HG03521 (cell line): ENCODE results near the gene ORC2.
A peak's percentile ranks its signal among the peaks of the same experiment; 100 is the strongest.
"Not testable (repeated sequence)": the region's sequence is repeated elsewhere in the genome, so short reads cannot be mapped to it uniquely, and the experiment has no call there.

Experiments used
- ATAC-seq: cut with Tn5 transposase; IDR thresholded peaks from one replicate; pipeline ENCODE4 v1.9.1; 2021; ENCODE audit warnings: mild to moderate bottlenecking, moderate library complexity; ENCODE audit not compliant: unreplicated experiment

Gene ORC2

DNA sequence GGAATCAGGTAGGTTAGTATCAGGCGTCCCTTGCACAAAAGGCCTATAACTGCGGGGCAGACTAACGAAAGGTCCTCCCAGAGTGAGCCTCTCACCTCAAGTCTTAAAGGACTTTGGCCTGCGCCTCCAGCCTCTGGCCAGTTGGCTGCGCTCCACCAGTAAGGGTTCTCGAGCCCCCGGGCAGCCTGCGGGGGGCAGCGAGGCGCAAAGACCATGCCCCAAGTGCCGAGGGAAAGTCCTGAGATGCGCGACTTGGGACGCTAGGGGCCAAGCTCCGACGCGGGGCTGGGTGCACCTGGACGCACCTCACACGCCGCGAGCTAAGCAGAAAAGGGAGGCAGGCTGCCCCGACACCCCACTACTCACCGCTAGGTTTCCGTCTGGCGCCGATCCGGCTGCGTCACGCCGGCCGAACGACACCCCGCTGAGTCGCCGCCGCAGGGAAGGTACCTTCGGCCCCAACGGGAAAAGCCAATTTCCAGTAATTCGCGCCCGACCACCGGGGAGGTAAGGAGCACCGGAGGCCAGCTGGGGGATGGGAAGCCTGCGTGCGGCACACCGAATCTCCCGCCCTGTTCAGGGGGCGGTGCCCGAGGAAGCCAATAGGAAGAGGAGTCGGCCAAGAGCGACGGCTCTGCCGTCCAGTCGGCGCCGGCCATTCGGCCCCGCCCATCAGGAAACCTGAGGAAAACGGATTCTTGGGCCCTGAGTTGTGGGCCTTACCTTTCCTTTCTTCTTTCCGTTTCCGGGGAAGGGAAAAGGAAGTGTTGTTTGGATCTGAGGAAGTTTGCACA is at the start of gene ORC2:
TSS of gene ORC2 (minus strand) at position 537 of the 794 bp plus-strand sequence. CDS start 5,537 bp downstream, outside the sequence.
- peak; percentile 92 for ATAC-seq

DNA sequence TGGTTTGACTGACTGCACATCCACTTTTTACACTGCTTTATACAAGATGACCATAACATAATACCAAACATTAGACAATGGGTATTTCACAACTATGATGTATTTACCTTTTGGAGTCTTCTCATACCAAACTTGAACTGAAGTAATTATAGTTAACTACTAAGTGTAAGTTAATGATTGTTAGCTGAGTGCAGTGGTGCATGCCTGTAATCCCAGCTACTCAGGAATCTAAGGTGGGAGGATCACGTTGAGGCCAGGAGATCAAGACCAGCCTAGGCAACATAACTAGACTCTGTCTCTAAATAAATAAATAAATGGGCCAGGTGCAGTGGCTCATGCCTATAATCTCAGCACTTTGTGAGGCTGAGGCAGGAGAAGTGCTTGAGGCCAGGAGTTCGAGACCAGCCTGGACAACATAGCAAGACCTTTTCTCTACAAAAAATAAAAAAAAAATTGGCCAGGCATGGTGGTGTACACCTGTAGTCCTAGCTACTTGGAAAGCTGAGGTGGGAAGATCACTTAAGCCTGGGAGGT is 44.9 kb upstream of the ORC2 start:
- ATAC-seq, result no peak

DNA sequence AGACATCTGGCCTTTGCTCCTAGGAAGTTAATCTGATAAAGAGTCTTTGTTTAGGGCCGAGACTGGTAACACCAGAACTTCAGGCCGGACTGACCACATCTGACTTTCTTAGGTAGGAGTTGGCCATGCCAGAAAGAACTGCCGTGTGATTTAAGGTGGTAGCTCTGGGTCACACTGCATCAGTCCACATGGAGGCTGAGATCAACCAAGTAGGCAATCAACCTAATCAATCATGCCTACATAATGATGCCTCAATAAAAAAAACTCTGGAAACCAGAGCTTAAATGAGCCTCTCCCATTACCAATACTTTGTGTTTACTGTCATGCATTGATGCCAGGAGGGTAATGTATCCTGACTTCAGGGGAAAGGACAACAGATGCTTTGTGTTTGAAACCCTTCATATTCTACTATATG is 44.1 kb upstream of the ORC2 start:
- no peak for ATAC-seq

DNA sequence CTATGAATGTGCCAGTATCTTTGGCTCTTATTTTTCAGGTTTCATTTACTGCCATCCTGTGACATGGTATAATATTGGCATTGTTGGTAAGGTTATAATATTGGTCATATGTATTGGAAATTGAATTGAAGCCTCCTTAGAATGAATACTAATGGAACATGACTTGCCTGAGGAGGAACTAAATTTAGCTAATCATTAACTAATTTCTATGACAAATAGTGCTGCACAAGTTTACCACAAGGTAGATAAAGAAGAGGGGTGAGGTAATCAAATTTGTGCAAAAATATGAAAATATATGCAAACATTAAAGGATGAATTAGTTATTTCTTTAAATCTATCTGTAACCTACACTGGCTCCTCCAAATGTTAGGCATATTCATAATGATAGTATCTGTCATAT is 43.2 kb upstream of the ORC2 start:
- ATAC-seq, result no peak

DNA sequence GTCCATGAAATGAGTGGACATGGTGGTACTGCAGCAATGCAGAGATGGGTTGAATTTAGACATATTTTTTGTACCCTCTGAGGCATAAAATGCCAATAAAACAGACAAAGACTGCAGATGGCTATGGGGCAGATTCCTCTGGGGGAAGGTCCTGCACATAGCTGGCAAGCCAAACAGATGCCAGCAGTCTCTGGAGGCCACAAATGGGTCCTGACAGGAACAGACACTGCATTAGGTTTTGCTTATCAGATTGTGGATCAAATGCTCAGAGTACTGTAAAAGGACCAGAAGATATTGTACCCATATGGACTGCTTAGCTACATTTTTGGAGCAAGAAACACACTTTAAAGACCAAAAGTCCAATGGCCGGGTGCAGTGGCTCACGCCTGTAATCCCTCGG is 40.9 kb upstream of the ORC2 start:
- no peak for ATAC-seq

DNA sequence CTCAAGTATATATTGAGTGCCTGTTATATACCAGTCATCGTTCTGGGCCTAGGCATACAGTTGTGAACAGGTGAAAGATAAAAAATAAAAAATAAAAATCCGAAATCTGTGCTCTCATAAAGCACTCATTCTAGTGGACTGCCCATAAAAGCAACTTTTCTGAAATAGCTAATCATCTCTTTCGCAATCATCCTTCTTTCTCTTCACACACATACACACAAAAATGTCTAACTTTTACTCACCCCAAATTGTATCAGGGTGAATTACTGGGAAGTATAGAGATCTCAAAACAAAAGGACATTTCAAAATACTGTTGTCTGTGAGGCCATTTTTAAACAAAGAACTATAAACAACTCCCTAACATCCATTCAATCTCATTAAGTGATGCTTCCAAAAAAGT is 29.6 kb upstream of the ORC2 start:
- ATAC-seq, result no peak

DNA sequence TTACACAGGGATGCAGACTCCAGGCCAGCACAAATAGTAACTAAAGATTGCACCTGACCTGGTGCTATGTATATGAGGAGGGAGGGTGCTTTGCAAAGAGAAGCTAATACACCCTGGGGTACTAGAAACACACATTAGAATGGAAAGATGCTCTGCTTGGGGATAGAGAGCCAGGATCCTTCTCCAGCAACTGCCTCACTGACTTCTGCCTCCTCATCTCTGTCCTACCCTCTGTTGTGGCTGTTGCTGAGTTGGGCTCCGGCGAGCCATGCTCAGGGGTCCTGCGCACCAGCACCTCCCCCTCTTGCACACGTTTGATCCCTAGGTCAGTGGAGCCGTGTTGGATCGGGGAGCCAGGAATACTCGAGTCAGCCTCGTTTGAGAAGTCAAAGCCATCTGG is 23.7 kb upstream of the ORC2 start:
- no peak for ATAC-seq

DNA sequence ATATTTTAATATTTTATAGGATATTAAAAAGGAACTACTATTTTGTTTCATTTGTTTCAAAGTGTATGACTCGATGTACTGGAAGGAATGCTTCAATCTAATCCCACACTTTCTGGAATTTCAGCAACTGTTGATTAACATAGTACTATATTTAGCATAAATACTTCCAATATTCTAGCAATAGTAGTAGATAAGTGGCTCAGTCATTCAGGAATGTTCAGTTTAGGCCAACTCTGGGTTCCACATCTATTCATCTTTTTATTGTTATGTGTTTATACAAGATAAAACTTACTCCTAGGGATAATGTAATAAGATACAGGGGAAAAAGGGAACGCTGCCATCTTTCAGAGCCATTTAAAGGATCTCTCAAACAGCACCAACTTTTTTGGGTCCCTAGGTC is 22.3 kb upstream of the ORC2 start:
- ATAC-seq, result no peak

DNA sequence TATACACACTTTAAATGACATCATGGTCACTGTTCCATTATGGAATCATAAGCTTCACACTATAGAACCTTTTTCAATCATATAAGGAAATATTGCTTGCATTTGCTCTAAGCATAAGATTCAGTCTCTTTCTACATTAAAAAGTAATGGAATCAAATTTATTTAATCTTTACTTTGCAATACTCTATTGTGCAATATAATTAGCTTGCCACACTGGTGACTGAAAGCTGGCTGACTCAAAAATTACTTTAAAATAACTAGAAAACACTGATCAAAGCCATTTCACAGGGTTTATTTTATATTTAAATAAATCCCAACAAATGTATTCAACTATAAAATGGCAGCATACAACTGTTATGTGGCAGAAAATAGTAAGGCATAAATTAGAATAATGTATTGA is 13.2 kb upstream of the ORC2 start:
- ATAC-seq, result no peak

DNA sequence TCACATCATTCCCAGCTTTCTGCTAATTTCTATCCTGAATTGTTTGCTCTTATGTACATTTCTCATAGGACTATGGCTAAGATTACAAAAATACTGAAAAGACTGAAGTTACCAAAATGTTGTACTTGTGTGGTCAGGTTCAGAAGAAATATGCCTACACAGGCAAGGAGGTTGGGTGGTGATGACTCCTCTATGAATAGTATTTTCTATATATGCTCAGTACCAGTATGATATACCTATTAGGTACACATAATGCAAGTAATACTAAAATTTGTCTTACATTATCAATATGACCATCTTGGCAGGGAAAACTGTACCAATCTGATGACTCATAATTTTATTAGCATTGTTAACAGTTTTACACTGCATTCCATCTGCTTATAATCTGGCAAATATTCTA is 12.2 kb upstream of the ORC2 start:
- ATAC-seq, result no peak

DNA sequence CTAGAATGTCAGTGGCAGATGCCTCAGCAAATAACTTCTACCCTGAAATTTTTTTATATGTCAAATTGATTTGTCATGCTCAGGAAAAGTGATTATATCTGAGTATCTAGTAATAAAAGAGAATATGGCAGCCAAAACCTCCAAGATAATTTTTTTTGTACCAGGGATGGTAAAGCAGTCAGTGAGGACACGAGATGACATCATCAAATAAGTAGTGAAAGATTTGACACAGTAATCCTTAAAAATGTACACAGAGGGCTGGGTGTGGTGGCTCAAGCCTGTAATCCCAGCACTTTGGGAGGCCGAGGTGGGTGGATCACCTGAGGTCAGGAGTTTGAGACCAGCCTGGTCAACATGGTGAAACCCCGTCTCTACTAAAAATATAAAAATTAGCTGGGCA is 6.6 kb upstream of the ORC2 start:
- ATAC-seq, result not testable (repeated sequence)

DNA sequence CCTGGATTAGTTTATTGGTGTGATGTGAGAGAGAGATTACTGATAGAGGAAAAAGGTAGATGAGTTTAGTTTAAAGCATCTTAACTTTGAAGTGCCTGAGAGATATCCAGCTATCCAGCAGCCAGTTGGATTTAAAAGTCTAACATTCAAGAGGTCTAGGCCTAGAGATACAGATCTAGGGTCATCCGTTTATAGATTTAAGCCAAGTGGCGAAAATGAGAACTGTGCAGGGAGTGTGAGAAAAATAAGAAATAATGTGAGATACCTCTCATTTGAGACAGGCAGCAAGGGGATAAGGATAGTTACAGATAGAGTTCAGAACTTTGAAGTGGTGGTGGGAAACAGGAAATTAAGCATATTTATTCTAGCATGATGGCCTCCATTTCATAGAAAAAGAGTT is 5.3 kb upstream of the ORC2 start:
- no peak for ATAC-seq

DNA sequence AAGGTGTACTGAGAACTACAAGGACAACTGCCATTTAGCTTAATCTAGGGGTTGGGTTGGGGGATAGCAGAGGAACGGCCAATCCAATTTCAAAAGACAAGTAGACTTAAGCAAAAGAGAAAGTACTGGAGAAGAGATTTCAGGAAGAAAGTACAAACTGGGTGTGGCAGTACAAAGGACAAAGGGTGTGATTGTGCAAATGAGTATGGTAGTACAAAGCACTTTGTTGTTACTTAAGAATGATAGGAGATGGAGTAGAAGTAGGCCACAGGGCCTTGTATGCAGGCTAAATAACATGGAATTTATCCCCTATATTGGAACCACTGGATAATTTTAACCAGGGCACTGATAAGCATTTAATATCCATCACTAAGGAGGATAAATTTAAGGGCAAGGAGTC is 4.7 kb upstream of the ORC2 start:
- ATAC-seq, result no peak

DNA sequence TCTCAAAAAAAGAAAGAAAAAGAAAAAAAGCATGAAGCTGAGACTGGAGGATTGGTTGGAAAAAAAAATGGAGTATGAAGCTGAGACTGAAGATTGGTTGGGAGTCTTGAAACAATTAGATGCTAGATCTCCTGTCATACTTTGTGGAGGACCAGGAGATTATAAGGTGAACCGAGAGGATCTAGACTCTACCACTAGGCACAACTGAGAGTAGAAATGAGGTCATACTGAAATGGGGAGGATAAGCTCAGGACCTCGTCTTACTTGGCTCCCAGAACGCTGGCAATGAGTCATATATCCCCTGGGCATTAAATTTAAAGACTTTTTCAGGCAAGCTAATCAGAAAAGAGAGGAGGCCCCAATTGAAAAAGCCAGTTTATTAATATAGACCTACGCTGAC is 3.3 kb upstream of the ORC2 start:
- ATAC-seq, result no peak

DNA sequence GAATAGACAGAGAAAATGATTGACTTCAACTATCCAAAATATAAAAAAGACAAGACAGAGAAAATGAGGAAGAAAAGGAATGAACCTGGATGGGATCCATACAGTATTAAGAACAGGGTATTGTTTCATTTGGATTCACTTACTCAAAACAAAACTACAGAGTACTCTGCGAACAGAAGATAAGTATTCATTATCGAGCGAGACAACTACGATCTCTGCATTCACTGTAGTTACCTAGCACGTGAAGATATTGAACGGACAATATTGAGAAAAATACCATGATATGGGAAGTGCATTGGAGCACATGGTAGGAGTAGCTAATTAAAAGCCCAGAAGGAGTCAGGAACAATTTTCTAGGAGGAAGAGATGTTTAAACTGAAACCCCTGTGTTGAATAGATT is 1.0 kb upstream of the ORC2 start:
- ATAC-seq, result no peak

DNA sequence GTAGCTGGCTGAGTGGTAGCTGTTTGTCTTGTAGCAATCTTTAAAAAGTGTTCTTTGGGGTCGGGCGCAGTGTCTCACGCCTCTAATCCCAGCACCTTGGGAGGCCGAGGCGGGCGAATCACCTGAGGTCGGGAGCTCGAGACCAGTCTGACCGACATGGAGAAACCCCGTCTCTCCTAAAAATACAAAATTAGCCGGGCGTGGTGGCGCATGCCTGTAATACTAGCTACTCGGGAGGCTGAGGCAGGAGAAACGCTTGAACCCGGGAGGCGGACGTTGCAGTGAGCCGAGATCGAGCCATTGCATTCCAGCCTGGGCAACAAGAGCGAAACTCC is 425 bp upstream of the ORC2 start:
- not testable (repeated sequence) for ATAC-seq

DNA sequence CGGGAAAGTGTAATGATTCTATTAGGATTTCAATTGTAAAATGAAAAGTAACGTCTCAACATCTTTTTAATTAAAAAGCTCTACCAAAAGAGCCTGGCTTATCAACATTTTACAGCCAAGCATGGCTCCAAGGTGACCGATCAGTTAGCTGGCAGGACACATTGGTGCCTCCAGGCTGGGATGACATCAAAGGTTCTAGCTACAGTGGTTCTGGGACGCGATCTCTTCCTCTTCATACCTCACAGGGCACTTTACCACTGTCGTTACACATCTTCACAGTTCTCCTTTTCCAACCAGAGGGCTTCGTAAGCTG is 693 bp downstream of the ORC2 start:
- no peak for ATAC-seq

DNA sequence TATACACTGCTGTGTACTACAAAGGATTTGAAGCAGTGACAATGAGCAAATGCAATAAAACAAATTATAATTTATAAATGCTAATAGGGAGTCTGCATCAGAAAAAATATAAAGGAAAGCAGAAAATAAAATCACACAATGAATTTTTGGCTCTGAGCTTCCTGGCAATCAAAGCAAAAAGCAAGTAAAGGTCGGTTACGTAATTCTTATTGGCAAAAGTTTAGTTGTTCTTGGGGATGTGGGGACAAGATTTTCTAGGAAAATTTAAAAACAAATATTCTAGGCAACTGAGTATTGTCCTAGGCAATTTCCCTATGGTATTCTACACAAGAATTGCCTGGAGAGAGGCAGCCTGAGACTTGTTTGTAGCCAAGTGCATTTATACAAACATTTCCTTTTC is 1.8 kb downstream of the ORC2 start:
- ATAC-seq, result no peak

DNA sequence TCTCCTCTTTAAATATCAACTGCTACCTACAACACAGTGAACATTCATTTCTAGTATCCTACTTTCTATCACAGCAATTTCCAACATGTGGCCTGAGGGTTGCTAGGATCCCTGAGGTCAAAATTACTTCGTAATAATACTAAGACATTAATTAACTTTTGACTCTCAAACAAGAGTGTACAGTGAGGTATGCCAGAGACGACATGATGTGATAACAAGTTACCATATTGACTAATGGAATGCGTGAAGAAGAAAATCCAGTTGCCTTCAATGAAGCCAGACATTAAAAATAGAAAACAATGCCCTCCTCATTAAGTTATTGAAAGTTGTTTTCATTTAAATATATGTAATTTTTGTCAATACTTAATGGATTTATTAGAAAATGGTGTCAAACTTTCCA is 13.1 kb downstream of the ORC2 start:
- no peak for ATAC-seq

DNA sequence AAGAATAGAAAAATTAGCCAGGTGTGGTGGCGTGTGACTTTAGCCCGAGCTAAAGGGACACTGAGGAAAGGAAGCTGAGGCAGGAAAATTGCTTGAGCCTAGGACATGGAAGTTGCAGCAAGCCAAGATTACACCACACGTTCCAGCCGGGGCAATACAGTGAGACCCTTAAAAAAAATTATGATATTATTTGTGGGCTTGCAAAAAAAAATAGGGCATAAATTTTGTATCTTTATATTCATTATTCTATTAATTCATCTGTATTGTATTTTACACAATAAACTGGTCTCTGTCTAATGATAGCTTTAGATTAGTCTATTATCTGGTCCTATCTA is 18.1 kb downstream of the ORC2 start:
- ATAC-seq, result no peak

DNA sequence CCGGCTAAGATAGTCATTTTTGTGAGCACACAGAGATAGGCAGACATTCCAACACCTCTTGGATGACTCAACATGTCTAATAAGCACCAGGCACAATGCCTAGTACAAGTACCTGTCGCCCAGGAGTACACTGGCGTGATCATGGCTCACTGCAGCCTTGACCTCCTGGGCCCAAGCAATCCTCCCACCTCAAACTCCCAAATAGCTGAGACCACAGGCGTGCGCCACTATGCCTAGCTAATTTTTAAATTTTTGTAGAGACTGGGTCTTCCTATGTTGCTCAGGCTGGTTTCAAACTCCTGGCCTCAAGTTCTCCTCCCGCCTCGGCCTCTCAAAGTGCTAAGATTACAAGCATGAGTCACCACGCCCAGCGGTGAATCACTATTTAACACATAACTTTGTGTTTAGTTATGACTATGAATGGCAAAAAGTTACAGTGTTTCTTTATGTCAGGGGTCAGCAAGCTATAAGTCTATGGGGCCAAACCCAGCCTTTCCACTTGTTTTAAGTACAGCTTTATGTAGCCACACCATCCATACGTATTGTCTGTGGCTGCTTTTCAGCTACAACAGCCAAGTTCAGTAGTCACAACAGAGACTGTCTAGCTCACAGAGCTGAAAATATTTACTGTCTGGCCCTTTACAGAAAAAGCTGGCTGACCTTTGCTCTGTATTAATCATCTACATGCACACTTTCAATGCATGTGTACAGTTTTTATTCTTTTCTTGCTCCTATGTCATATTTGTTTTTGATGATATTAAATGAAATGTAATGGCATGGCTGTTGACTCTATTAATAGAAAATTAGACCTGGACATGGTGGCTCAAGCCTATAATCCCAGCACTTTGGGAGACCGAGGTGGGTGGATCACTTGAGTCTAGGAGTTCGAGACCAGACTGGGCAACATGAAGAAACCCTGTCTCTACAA is 18.7 kb downstream of the ORC2 start:
- no peak for ATAC-seq

DNA sequence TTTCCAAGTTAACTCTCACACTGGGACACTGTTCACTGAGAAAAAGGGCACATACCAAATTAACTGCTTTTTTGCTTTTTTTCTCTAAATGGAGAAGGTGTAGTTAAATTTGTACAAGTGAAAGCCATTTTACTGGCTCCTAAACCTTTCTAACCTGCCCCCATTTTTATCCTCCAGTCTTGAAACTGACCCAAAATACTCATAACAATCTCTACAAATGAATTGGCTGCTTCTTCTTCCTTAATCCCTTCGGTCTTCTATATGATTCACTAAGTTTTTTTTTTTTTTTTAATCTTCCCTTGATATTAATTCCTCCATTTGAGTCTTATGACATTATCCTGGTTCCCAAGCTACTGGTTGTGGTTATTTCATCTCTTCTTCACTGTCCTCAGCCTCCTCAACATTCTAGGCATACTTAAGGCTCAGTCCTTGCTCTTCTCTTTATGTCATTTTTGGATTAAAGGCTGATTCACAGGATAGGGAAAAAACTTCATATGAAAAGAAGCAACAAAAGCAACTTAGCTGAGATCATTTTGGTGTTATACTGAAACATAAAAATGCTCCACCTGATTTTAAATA is 19.8 kb downstream of the ORC2 start:
- ATAC-seq, result no peak
